Activated T-cell treated with anti-CD3 and anti-CD28 coated beads, Interleukin-2, amount 50 U/mL, for 72 hours (primary cell): ENCODE measurements around the gene GNAS. TPM values are rescaled to one million over a fixed set of nuclear protein-coding genes. Genes with fewer than 3 reads are reported as not detected.

ENCODE experiments used
- ATAC-seq, 2 donors: fragments of 150-1000 bp; cut with Tn5 transposase; replicated peaks in 1 of 2; 2 replicates each; pipeline ENCODE4 v1.10.0; 2021; ENCODE audit warnings: moderate library complexity in 2 of 2, mild to moderate bottlenecking in 1 of 2
- DNase-seq, 2 donors: peaks; one replicate each; pipeline ENCODE4 v3.0.0; 2021 to 2022; ENCODE audit warnings: mixed read lengths in 1 of 2
- H3K27ac Mint-ChIP-seq: one replicate; pipeline ENCODE4 v1.8.0; 2022; ENCODE audit warnings: mild to moderate bottlenecking, moderate library complexity, mixed read lengths
- H3K27me3 Mint-ChIP-seq: one replicate; pipeline ENCODE4 v1.8.0; 2022; ENCODE audit warnings: low read depth, mixed read lengths
- H3K36me3 Mint-ChIP-seq, 2 donors: one replicate each; pipeline ENCODE4 v1.8.0; 2022; ENCODE audit warnings: mixed read lengths in 2 of 2, mild to moderate bottlenecking in 1 of 2; ENCODE audit not compliant: insufficient read depth in 2 of 2
- H3K4me1 Mint-ChIP-seq: one replicate; pipeline ENCODE4 v1.8.0; 2022; ENCODE audit warnings: low read depth, mixed read lengths
- H3K4me3 Mint-ChIP-seq, 2 donors: one replicate each; pipeline ENCODE4 v1.8.0; 2022; ENCODE audit warnings: mild to moderate bottlenecking in 2 of 2, mixed read lengths in 2 of 2, moderate library complexity in 2 of 2
- H3K9me3 Mint-ChIP-seq, 2 donors: one replicate each; pipeline ENCODE4 v1.8.0; 2022; ENCODE audit warnings: mixed read lengths in 2 of 2
- total RNA-seq, 2 donors: library from RNA; stranded (reverse); gene quantifications; one replicate each; pipeline ENCODE4 v1.2.3, GENCODE V29; 2022

The GNAS gene
- total RNA-seq, 2 donors from 2014 or later = 781 to 820 TPM

DNA sequence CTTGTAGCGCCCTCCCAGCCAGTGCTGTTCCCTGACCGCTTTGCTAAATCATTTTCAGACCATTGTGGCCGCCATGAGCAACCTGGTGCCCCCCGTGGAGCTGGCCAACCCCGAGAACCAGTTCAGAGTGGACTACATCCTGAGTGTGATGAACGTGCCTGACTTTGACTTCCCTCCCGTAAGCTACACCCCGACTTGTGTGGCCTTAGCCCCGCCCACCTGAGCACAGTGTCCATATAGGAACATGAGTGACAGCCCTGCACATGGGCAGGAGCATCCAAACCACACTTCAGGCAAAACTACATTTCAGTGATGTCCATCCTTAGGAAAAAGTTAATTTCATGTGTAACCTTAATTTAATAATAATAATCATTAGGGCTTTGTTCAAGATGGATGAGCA is 51.1 kb downstream of the GNAS start:
- peaks cover 74% of the 10 kb centered on the region for H3K4me1 Mint-ChIP-seq
- no peaks in the 10 kb centered on the region for H3K27me3 Mint-ChIP-seq
- H3K4me3 Mint-ChIP-seq = no peak overlapping the region
- peaks cover 13 to 52% of the 10 kb centered on the region in 2 donors for H3K36me3 Mint-ChIP-seq
- H3K27ac Mint-ChIP-seq = no peak overlapping the region
- no peak for DNase-seq
- no peak for ATAC-seq
- H3K9me3 Mint-ChIP-seq = no peaks in the 10 kb centered on the region

DNA sequence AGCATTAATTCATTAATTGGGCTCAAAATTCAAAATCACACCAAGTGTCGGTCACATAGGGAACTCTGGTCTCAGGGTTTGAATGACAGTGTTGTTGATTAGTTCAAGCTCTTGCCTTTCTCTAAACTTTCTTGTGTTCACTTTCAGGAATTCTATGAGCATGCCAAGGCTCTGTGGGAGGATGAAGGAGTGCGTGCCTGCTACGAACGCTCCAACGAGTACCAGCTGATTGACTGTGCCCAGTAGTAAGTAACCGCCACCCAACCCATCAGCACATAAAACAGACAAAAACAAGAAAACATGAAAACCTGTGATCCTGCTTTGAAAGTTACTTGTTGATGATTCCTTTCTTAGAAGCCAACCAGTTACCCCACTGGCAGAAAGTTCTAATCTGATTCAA is 52.7 kb downstream of the GNAS start:
- H3K9me3 Mint-ChIP-seq = no peaks in the 10 kb centered on the region
- peaks cover 60% of the 10 kb centered on the region for H3K4me1 Mint-ChIP-seq
- H3K4me3 Mint-ChIP-seq = no peak overlapping the region
- no peak for DNase-seq
- ATAC-seq = no peak
- H3K27ac Mint-ChIP-seq = no peak overlapping the region
- no peaks in the 10 kb centered on the region for H3K27me3 Mint-ChIP-seq
- peaks cover 11 to 55% of the 10 kb centered on the region in 2 donors for H3K36me3 Mint-ChIP-seq

DNA sequence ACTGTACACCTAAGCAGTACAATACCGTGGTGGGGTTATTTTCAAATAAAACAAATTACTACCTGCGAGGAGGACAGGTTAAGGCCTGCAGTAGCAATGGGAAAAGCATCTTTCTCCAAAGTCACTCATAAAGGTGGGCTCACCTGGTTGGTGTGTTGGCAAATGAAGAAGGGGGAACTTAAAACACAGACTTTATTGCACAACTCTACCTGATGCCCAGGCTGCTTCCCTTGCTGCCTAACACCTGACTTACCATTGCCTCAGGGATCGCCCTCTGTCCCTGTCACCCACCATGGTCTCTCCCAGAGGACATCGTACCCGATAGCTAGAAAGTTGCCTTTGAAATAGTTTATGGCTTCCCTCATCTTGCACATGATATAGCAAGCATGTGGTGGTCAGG is 53.6 kb downstream of the GNAS start:
- Mint-ChIP-seq H3K36me3 (peaks cover 15 to 64% of the 10 kb centered on the region in 2 donors), H3K27me3 (no peaks in the 10 kb centered on the region), H3K27ac (peak overlapping the region; percentile 2), H3K4me1 (peaks cover 59% of the 10 kb centered on the region), H3K9me3 (no peaks in the 10 kb centered on the region), H3K4me3 (no peak overlapping the region)
- DNase-seq (no peak), ATAC-seq (no peak)

DNA sequence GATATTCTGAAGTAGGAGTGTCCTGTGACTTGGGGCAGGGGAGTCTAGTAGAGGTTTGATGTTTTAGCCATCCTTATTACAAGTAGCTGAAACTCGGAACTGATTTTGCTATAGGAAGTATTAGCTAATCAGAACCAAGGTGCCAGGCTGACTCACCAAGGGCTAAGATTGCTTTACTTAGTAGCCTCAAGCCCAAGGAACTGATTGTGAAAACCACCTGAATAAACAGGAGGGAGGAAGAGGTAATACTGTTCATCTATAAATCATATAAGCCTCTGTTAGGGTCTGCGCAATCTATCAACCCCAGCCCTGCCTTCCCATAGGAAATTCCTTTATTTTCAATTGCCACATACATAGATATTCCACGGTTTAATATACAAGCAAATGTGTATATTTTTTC is 54.4 kb downstream of the GNAS start:
- H3K4me1 Mint-ChIP-seq = peaks cover 59% of the 10 kb centered on the region
- H3K4me3 Mint-ChIP-seq = peak overlapping the region; percentile 66 to 74
- no peaks in the 10 kb centered on the region for H3K9me3 Mint-ChIP-seq
- H3K27me3 Mint-ChIP-seq = no peaks in the 10 kb centered on the region
- ATAC-seq (peak in 1 of 2 donors; percentile 36), DNase-seq (no peak)
- peak overlapping the region; percentile 97 for H3K27ac Mint-ChIP-seq
- peaks cover 15 to 70% of the 10 kb centered on the region in 2 donors for H3K36me3 Mint-ChIP-seq

DNA sequence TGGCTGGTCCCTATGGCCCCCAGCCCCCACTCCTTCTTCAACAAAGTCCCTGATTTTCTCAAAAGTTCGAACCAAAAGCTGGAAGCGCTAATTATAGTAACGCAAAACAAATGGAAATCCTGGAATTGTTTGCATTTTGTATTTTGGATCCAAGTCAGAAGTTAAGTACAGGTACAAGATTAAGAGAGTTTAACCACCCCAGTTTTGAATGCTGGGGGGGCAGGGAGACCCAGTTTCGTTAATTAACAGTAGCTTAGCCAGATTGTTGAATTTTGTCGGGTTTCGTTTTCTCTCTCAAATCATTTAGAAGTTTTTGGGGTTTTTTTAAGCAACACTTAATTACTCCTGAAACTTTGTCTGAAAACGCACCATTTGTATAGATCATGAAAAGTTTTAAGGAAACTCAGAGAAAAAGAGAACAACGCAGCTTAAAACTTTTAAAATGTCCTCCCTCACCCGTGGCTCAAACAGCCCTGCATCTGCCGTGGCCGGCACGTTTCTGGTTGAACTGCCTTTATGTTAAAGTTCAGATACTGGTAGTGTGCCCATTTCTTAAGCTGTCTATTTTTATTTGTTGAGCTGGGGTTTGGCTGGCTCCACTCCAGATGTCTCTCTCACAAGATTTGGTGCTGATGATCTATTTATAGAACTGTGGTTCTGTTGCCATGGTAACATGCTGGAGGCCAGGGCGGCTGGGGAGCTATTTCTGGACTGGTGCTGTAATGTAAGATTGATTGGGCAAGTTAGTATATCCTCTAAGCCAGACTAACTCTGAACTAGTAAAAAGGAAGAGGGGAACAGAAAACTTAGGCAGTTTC is 55.0 kb downstream of the GNAS start:
- peaks cover 55% of the 10 kb centered on the region for H3K4me1 Mint-ChIP-seq
- peak overlapping the region; percentile 97 for H3K27ac Mint-ChIP-seq
- ATAC-seq (peak; percentile 78 to 89), DNase-seq (peak; percentile 49 to 50)
- H3K9me3 Mint-ChIP-seq = no peaks in the 10 kb centered on the region
- H3K27me3 Mint-ChIP-seq = no peaks in the 10 kb centered on the region
- H3K4me3 Mint-ChIP-seq = peak overlapping the region; percentile 66 to 74
- peaks cover 15 to 66% of the 10 kb centered on the region in 2 donors for H3K36me3 Mint-ChIP-seq

DNA sequence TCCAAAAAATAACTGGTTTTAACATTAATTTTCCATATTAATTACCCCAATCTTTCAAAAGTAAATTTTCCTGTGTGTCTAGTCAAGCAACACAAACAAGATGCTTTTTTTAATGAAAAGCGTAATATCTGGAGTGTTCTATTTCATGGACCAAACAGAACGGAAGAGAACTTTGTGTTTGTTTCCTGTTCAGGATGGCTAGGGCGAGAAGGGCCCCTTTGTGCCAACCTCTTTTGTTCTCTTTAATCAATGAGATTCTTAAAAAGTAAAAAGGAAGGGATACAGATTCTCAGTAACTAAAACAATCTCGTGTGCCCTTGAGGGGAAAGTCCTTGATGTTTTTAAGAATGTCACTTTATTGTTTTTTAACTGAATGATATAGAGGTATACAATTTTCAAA is 55.7 kb downstream of the GNAS start:
- H3K27ac Mint-ChIP-seq = peak overlapping the region; percentile 97
- H3K9me3 Mint-ChIP-seq = no peaks in the 10 kb centered on the region
- DNase-seq (no peak), ATAC-seq (no peak)
- peaks cover 50% of the 10 kb centered on the region for H3K4me1 Mint-ChIP-seq
- H3K36me3 Mint-ChIP-seq = peaks cover 15 to 66% of the 10 kb centered on the region in 2 donors
- H3K4me3 Mint-ChIP-seq = peak overlapping the region; percentile 66 to 74
- H3K27me3 Mint-ChIP-seq = no peaks in the 10 kb centered on the region

DNA sequence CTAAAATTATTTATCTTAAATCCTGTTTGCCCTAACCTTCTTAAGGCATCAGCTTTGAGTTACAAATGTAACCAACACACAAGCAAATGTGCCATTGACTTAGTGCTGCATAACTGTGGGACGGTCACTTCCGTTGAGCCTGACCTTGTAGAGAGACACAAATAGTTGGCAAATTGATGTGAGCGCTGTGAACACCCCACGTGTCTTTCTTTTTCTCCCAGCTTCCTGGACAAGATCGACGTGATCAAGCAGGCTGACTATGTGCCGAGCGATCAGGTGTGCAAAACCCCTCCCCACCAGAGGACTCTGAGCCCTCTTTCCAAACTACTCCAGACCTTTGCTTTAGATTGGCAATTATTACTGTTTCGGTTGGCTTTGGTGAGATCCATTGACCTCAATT is 56.4 kb downstream of the GNAS start:
- no peak overlapping the region for H3K27ac Mint-ChIP-seq

DNA sequence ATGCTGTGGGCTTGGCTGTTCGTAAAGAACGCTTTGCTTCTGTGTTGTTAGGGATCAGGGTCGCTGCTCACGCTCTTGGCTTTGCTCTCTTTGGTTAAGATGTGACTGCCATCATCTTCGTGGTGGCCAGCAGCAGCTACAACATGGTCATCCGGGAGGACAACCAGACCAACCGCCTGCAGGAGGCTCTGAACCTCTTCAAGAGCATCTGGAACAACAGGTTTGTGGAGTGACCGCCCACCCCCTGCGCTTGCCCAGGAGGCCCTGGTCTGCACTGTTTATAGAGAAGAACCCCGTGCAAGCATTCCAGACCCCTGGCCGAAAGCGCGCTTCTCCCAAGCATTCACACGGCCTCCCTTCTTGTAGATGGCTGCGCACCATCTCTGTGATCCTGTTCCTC is 57.1 kb downstream of the GNAS start:
- ATAC-seq = no peak
- H3K4me3 Mint-ChIP-seq = no peak overlapping the region
- peaks cover 42% of the 10 kb centered on the region for H3K4me1 Mint-ChIP-seq
- no peaks in the 10 kb centered on the region for H3K27me3 Mint-ChIP-seq
- H3K36me3 Mint-ChIP-seq = peaks cover 13 to 57% of the 10 kb centered on the region in 2 donors
- H3K27ac Mint-ChIP-seq = no peak overlapping the region
- H3K9me3 Mint-ChIP-seq = no peaks in the 10 kb centered on the region
- DNase-seq = no peak

More for the DNA sequence above, 56.4 kb downstream of the GNAS start:
- Mint-ChIP-seq H3K4me1 (peaks cover 42% of the 10 kb centered on the region), H3K4me3 (no peak overlapping the region), H3K36me3 (peaks cover 13 to 58% of the 10 kb centered on the region in 2 donors), H3K27me3 (no peaks in the 10 kb centered on the region), H3K9me3 (no peaks in the 10 kb centered on the region)
- DNase-seq = no peak
- ATAC-seq = no peak

DNA sequence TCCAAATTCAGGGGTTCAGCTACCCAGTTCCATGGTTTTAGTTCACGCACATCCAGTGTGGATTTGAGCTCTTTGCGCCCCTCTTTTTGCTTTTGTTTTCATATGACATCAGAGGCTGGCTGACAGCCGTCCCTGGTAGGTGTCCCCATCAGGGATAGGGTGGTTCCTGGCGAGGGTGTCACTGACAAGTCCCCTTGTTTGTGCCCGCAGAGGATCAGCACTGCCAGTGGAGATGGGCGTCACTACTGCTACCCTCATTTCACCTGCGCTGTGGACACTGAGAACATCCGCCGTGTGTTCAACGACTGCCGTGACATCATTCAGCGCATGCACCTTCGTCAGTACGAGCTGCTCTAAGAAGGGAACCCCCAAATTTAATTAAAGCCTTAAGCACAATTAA is 58.0 kb downstream of the GNAS start:
- Mint-ChIP-seq H3K4me1 (peaks cover 33% of the 10 kb centered on the region), H3K27ac (no peak overlapping the region), H3K4me3 (no peak overlapping the region), H3K36me3 (peaks cover 13 to 50% of the 10 kb centered on the region in 2 donors), H3K27me3 (no peaks in the 10 kb centered on the region), H3K9me3 (no peaks in the 10 kb centered on the region)
- no peak for ATAC-seq
- no peak for DNase-seq

DNA sequence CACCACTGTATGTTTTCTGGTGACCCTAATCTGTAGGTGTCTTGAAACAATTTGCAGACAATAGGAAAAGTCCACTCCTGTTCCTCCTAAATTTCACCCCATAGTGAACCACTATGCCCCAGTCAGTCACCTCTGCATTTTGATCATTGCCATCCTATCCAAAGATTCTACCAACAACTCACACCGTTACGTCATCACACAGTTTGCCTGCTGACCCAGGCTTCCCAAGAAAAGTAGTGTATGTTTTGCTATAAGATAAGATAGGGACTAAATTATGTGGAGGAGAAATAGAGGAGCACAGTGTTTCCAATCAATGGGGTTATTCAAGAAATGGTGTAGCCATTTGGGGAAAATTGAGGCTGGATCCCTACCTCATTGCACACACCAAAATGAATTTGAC is 58.8 kb downstream of the GNAS start:
- DNase-seq (no peak), ATAC-seq (no peak)
- Mint-ChIP-seq H3K9me3 (no peaks in the 10 kb centered on the region), H3K36me3 (peaks cover 7 to 45% of the 10 kb centered on the region in 2 donors), H3K4me1 (peaks cover 25% of the 10 kb centered on the region), H3K4me3 (no peak overlapping the region), H3K27me3 (no peaks in the 10 kb centered on the region), H3K27ac (no peak overlapping the region)

DNA sequence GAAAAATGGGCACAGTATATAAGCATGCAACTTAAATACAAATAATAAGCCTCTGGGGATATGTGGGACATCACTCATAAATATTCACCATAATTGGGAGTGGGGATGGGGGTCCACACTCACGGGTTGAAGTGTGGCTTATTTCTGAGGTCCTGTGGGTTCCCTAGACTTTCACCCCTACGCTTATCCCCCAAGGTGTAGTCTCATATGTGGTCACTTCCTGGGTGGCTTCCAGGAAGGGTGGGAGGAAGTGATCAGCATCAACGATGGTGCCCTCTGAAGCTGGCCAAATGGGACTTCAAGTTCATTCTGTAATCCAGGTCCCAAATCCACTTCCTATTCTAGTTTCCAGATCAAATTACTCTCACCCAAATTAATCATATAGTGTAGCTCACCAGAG is 59.5 kb downstream of the GNAS start:
- DNase-seq = no peak
- no peaks in the 10 kb centered on the region for H3K9me3 Mint-ChIP-seq
- no peak overlapping the region for H3K27ac Mint-ChIP-seq

DNA sequence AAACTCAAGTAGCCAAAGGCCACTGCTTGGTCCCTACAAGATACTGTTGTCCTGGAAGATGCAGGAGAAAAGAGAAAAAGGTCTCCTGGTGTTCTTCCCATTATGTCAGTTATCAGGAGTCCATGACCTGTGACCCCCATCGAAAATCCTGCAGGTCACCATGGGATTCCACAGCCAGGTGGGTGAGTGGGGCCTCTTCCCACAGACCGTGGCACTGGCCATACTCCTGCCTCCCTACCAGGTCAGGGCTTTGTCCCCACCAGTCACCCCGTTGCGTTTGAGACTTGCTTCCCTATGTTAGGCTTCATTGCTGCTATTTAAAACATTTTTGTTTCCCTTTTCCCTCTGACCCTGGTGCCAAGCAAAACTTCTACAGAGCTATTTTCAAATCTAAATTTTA is 60.6 kb downstream of the GNAS start:
- Mint-ChIP-seq H3K4me1 (peaks cover 8% of the 10 kb centered on the region), H3K4me3 (no peak overlapping the region), H3K27me3 (no peaks in the 10 kb centered on the region), H3K27ac (no peak overlapping the region), H3K9me3 (no peaks in the 10 kb centered on the region), H3K36me3 (peaks cover 4 to 31% of the 10 kb centered on the region in 2 donors)
- no peak for ATAC-seq
- no peak for DNase-seq

More for the DNA sequence above, 59.5 kb downstream of the GNAS start:
- ATAC-seq = no peak
- no peaks in the 10 kb centered on the region for H3K27me3 Mint-ChIP-seq
- peaks cover 7 to 41% of the 10 kb centered on the region in 2 donors for H3K36me3 Mint-ChIP-seq
- peaks cover 19% of the 10 kb centered on the region for H3K4me1 Mint-ChIP-seq
- no peak overlapping the region for H3K4me3 Mint-ChIP-seq

DNA sequence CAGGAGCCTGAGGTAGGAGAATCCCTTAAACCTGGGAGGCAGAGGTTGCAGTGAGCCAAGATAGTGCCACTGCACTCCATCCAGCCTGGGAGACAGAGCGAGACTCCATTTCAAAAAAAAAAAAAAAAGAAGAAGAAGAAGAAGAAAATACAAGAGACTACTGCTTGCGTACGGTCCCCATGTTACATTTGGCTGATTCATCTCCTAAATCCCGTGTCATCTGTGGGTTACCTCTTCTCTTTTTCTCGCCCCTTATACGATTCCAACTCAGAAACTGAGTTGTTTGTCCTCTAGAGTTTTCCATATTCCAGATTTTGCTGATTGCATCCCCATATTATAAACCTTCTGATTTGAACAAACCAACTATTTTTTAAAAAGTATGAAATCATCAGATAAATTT is 66.1 kb downstream of the GNAS start:
- no peak for DNase-seq
- no peak for ATAC-seq

DNA sequence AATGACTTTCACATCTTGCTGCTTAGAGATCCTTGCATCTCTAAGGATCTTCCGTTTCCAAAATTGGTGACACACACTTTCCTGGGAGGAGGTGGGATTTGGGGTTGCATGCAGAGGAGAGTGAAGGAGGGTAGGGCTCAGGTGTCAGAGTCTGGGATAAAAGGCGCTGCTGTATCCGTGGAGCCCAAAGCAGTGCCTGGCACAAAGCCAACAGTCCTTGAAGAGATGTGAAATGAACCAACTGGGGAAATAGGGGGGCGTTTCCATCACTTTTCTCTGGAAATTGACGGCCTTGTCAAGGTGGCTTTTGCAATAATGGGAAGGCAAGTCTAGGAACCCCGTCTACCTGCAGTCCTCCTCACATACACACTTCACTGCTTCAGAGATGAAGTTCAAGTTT is 69.0 kb downstream of the GNAS start:
- H3K36me3 Mint-ChIP-seq = no peaks in the 10 kb centered on the region
- H3K27ac Mint-ChIP-seq = no peak overlapping the region
- ATAC-seq = no peak
- no peak for DNase-seq
- no peaks in the 10 kb centered on the region for H3K27me3 Mint-ChIP-seq
- no peaks in the 10 kb centered on the region for H3K9me3 Mint-ChIP-seq
- no peaks in the 10 kb centered on the region for H3K4me1 Mint-ChIP-seq
- H3K4me3 Mint-ChIP-seq = no peak overlapping the region

More for the DNA sequence above, 66.1 kb downstream of the GNAS start:
- Mint-ChIP-seq H3K27ac (no peak overlapping the region), H3K27me3 (no peaks in the 10 kb centered on the region), H3K4me3 (no peak overlapping the region), H3K9me3 (no peaks in the 10 kb centered on the region), H3K36me3 (no peaks in the 10 kb centered on the region), H3K4me1 (no peaks in the 10 kb centered on the region)
